Activated B cell treated with CpG ODN at 0.5 μM for 24 hours (primary cell): ENCODE data around the gene FNDC3A. TPM values are rescaled to one million over a fixed set of nuclear protein-coding genes. Genes with fewer than 3 reads are reported as not detected.

ENCODE experiments used
- ATAC-seq: fragments of 200-7000 bp; cut with Tn5 transposase; one replicate; pipeline ENCODE4 v1.10.0; 2021; ENCODE audit warnings: low read depth, mild to moderate bottlenecking, moderate library complexity
- CTCF ChIA-PET: fragments of 350-600 bp; sonication (Branson Sonifier 250); formaldehyde crosslinking; loops from one replicate; lab custom pipeline; 2021; ENCODE audit warnings: antibody characterized with exemption; lab: Charles Lee
- POLR2A ChIA-PET: fragments of 350-600 bp; sonication (Branson Sonifier 250); formaldehyde crosslinking; loops from one replicate; lab custom pipeline; 2021; ENCODE audit warnings: antibody characterized with exemption; lab: Charles Lee
- DNase-seq: peaks from one replicate; pipeline ENCODE4 v3.0.0; 2022
- H3K27ac Mint-ChIP-seq: one replicate; pipeline ENCODE4 v1.8.0; 2020; ENCODE audit warnings: mixed read lengths
- H3K27me3 Mint-ChIP-seq: one replicate; pipeline ENCODE4 v1.8.0; 2021; ENCODE audit warnings: mixed read lengths
- H3K36me3 Mint-ChIP-seq: one replicate; pipeline ENCODE4 v1.8.0; 2021; ENCODE audit warnings: low read depth, mixed read lengths
- H3K4me1 Mint-ChIP-seq: one replicate; pipeline ENCODE4 v1.8.0; 2021; ENCODE audit warnings: mixed read lengths
- H3K4me3 Mint-ChIP-seq: one replicate; pipeline ENCODE4 v1.8.0; 2020; ENCODE audit warnings: mild to moderate bottlenecking, mixed read lengths
- H3K9me3 Mint-ChIP-seq: one replicate; pipeline ENCODE4 v1.8.0; 2020; ENCODE audit warnings: mixed read lengths
- intact Hi-C: fragments of 100-400 bp; cut with micrococcal nuclease; formaldehyde crosslinking; loops from one replicate; pipeline ENCODE4 v1.15.1; 2024
- total RNA-seq: library from RNA; stranded (reverse); gene quantifications from 2 replicates; pipeline ENCODE4 v1.2.3, GENCODE V29; 2022
- TF ChIP-seq, protein P1 (sequence below): fragments of 200-600 bp; IDR thresholded peaks from one replicate; pipeline ENCODE4 v1.8.0; 2022; ENCODE audit warnings: antibody characterized with exemption, mild to moderate bottlenecking

The FNDC3A gene
- total RNA-seq, 1 donor from 2014 or later, result 34.1 TPM

- Mint-ChIP-seq H3K36me3 (peaks cover 53% of the 10 kb centered on the region), H3K4me1 (peaks cover 8% of the 10 kb centered on the region)
Measured at GRCh38 chr13:49208619-49209018, 232.9 kb downstream of the FNDC3A start.

DNA sequence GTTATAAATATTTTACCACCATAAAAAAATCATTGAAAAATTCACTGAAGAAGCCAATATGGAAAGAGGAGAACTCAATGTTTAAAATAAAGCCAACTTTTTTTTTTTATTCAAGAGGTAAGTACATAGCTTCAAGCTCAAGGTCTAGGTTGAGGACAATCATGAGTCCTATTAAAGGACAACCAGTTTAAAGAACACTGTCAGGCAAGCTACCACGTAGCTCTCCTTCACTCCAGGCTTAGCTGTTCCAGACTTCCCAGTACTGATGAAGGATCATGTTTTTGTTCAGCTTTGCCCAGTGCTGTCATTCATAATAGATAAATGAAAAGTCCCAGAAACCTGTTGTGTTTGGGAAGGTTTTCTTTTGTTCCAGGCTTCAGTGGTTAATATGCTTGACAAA is 234.4 kb downstream of the FNDC3A start:
- Mint-ChIP-seq H3K27ac (no peak overlapping the region), H3K4me1 (peaks cover 23% of the 10 kb centered on the region), H3K36me3 (peaks cover 41% of the 10 kb centered on the region), H3K9me3 (peaks cover 1% of the 10 kb centered on the region), H3K4me3 (no peak overlapping the region), H3K27me3 (no peaks in the 10 kb centered on the region)
- TF ChIP-seq, protein P1, sequence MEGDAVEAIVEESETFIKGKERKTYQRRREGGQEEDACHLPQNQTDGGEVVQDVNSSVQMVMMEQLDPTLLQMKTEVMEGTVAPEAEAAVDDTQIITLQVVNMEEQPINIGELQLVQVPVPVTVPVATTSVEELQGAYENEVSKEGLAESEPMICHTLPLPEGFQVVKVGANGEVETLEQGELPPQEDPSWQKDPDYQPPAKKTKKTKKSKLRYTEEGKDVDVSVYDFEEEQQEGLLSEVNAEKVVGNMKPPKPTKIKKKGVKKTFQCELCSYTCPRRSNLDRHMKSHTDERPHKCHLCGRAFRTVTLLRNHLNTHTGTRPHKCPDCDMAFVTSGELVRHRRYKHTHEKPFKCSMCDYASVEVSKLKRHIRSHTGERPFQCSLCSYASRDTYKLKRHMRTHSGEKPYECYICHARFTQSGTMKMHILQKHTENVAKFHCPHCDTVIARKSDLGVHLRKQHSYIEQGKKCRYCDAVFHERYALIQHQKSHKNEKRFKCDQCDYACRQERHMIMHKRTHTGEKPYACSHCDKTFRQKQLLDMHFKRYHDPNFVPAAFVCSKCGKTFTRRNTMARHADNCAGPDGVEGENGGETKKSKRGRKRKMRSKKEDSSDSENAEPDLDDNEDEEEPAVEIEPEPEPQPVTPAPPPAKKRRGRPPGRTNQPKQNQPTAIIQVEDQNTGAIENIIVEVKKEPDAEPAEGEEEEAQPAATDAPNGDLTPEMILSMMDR, result no peak
- intact Hi-C loops, result no loop called here
- DNase-seq (no peak), ATAC-seq (no peak)
- CTCF ChIA-PET, result no interaction called here
- POLR2A ChIA-PET, result interaction anchor here (0.8 kb wide), 1 partner anchor 9 kb away, joined by 3 read pairs; no protein-coding TSS in a partner anchor

More at GRCh38 chr13:49208619-49209018, 232.9 kb downstream of the FNDC3A start:
- Mint-ChIP-seq H3K4me3 (no peak overlapping the region), H3K9me3 (no peaks in the 10 kb centered on the region), H3K27ac (no peak overlapping the region), H3K27me3 (no peaks in the 10 kb centered on the region)
- ATAC-seq (no peak), DNase-seq (no peak)
- POLR2A ChIA-PET, result no interaction called here
- TF ChIP-seq, protein P1, result no peak
- CTCF ChIA-PET, result no interaction called here
- intact Hi-C loops, result no loop called here

DNA sequence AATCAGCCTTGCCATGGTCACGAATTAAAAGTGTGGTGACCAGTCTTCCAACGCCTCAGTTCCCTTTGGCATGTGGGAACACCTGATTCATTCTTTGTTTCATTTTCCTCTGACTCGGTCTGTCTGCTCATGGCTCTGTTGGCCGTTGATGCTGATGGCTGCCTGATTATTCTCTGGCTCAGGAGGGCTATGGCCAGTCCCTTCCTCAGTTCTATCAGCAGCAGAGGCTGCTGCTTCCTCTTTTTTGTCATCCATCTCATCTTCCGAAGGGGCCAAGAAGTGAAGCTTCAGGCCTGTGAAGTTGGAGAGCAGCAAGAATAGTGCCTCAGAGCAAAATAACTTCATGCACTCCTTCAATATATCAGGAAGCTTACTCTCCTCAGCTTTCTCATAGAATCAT is 235.0 kb downstream of the FNDC3A start:
- CTCF ChIA-PET, result no interaction called here
- H3K36me3 Mint-ChIP-seq, result peaks cover 37% of the 10 kb centered on the region
- intact Hi-C loops, result no loop called here
- H3K27ac Mint-ChIP-seq, result no peak overlapping the region
- no peak for DNase-seq
- no peak overlapping the region for H3K4me3 Mint-ChIP-seq
- H3K4me1 Mint-ChIP-seq, result peaks cover 26% of the 10 kb centered on the region
- TF ChIP-seq, protein P1, result no peak
- POLR2A ChIA-PET, result no interaction called here
- peaks cover 2% of the 10 kb centered on the region for H3K9me3 Mint-ChIP-seq
- ATAC-seq, result no peak
- no peaks in the 10 kb centered on the region for H3K27me3 Mint-ChIP-seq

DNA sequence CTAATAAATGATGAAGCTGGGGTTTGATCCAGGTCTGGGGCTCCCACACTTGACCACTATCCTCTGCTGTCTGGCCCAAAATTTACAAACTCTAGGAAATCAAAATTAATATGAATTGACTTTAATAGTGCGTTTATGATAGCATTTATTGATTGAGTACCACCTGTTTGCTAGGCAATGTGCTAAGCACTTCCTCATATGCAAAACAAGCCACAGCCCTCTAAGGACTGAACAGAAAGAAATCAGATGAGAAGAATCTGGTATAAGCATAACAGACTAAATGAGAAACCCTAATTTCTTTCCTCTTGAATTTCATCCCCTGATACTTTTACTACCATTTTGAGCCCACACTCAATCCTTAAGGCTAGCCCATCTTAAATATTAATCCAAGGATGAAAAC is 237.8 kb downstream of the FNDC3A start:
- ATAC-seq, result peak; percentile 72

More for the DNA sequence above, 237.8 kb downstream of the FNDC3A start:
- POLR2A ChIA-PET, result no interaction called here
- intact Hi-C loops, result no loop called here
- no peak overlapping the region for H3K27ac Mint-ChIP-seq
- peaks cover 7% of the 10 kb centered on the region for H3K9me3 Mint-ChIP-seq
- no peak for DNase-seq
- H3K4me3 Mint-ChIP-seq, result no peak overlapping the region
- CTCF ChIA-PET, result no interaction called here
- H3K27me3 Mint-ChIP-seq, result peaks cover 18% of the 10 kb centered on the region
- TF ChIP-seq, protein P1, result no peak
- peaks cover 36% of the 10 kb centered on the region for H3K4me1 Mint-ChIP-seq
- H3K36me3 Mint-ChIP-seq, result peaks cover 13% of the 10 kb centered on the region
